Neural progenitor cell (in vitro differentiated cells): Measurements from ENCODE around the gene NT5C.

Experiments used
- CTCF ChIP-seq: fragments of 200-600 bp; sonication (generic); IDR thresholded peaks from 2 replicates; pipeline ENCODE4 v1.5.1; 2017; ENCODE audit warnings: antibody characterized with exemption, mild to moderate bottlenecking
- EZH2 ChIP-seq: fragments of 200-600 bp; sonication (generic); IDR thresholded peaks from 2 replicates; pipeline ENCODE4 v1.6.1; 2017; ENCODE audit warnings: antibody characterized with exemption, mild to moderate bottlenecking, moderate library complexity

GRCh38 chr17:75130059-75130631, 1.4 kb downstream of the NT5C start:
- TF ChIP-seq CTCF, result no peak
- no peak for TF ChIP-seq EZH2
